SK-N-SH treated with all-trans-retinoic acid at 6 μM for 48 hours (cell line): Measurements from ENCODE around the gene IFI16.

ENCODE experiments used
- ATAC-seq: fragments of 200-7000 bp; cut with Tn5 transposase; 3 replicates; pipeline ENCODE4 v1.9.1; 2020; ENCODE audit warnings: mild to moderate bottlenecking, moderate library complexity
- BACH2 ChIP-seq: fragments of 250-450 bp; sonication (Bioruptor Pico); IDR thresholded peaks from 2 replicates; pipeline ENCODE4 v1.9.0; 2021; ENCODE audit warnings: mild to moderate bottlenecking, borderline replicate concordance
- CREB5 ChIP-seq: fragments of 250-450 bp; sonication (Bioruptor Pico); IDR thresholded peaks from 2 replicates; pipeline ENCODE4 v1.5.1; 2020; ENCODE audit warnings: low read depth, mild to moderate bottlenecking, moderate library complexity
- CSDC2 ChIP-seq: fragments of 250-450 bp; sonication (Bioruptor Pico); IDR thresholded peaks from 2 replicates; pipeline ENCODE4 v1.5.0; 2020; ENCODE audit warnings: mild to moderate bottlenecking, moderate library complexity
- CSRNP3 ChIP-seq: fragments of 250-450 bp; sonication (Bioruptor Pico); IDR thresholded peaks from 2 replicates; pipeline ENCODE4 v1.5.1; 2021; ENCODE audit warnings: mild to moderate bottlenecking, moderate library complexity
- ESRRG ChIP-seq: fragments of 250-450 bp; sonication (Bioruptor Pico); IDR thresholded peaks from 2 replicates; pipeline ENCODE4 v1.6.1; 2021; ENCODE audit warnings: mild to moderate bottlenecking
- GLIS3 ChIP-seq: fragments of 250-450 bp; sonication (Bioruptor Pico); IDR thresholded peaks from 2 replicates; pipeline ENCODE4 v1.5.0; 2020; ENCODE audit warnings: mild to moderate bottlenecking, moderate library complexity
- ISL1 ChIP-seq: fragments of 250-450 bp; sonication (Bioruptor Pico); IDR thresholded peaks from 2 replicates; pipeline ENCODE4 v2.1.2; 2022; ENCODE audit warnings: mild to moderate bottlenecking, moderate library complexity
- OSR1 ChIP-seq: fragments of 250-450 bp; sonication (Bioruptor Pico); IDR thresholded peaks from 2 replicates; pipeline ENCODE4 v1.8.0; 2022; ENCODE audit warnings: moderate library complexity, mild to moderate bottlenecking, inconsistent platforms
- POU6F1 ChIP-seq: fragments of 250-450 bp; sonication (Bioruptor Pico); IDR thresholded peaks from 2 replicates; pipeline ENCODE4 v1.8.0; 2021; ENCODE audit warnings: low read depth, mild to moderate bottlenecking, moderate library complexity, borderline replicate concordance
- PPARA ChIP-seq: fragments of 250-450 bp; sonication (Bioruptor Pico); IDR thresholded peaks from 2 replicates; pipeline ENCODE4 v1.5.0; 2020; ENCODE audit warnings: mild to moderate bottlenecking, borderline replicate concordance
- RARB ChIP-seq: fragments of 250-450 bp; sonication (Bioruptor Pico); IDR thresholded peaks from 2 replicates; pipeline ENCODE4 v1.8.0; 2021; ENCODE audit warnings: mild to moderate bottlenecking, moderate library complexity
- SNAI2 ChIP-seq: fragments of 250-450 bp; sonication (Bioruptor Pico); IDR thresholded peaks from 2 replicates; pipeline ENCODE4 v1.5.0; 2020; ENCODE audit warnings: mild to moderate bottlenecking, moderate library complexity
- TCF4 ChIP-seq: fragments of 250-450 bp; sonication (Bioruptor Pico); IDR thresholded peaks from 2 replicates; pipeline ENCODE4 v1.8.0; 2021; ENCODE audit warnings: mild to moderate bottlenecking, moderate library complexity, borderline replicate concordance
- TOX ChIP-seq: fragments of 250-450 bp; sonication (Bioruptor Pico); IDR thresholded peaks from 2 replicates; pipeline ENCODE4 v1.8.0; 2021; ENCODE audit warnings: mild to moderate bottlenecking, moderate library complexity, borderline replicate concordance
- TSHZ2 ChIP-seq: fragments of 250-450 bp; sonication (Bioruptor Pico); IDR thresholded peaks from 2 replicates; pipeline ENCODE4 v1.5.0; 2020; ENCODE audit warnings: mild to moderate bottlenecking, moderate library complexity
- ZC3H10 ChIP-seq: fragments of 250-450 bp; sonication (Bioruptor Pico); IDR thresholded peaks from 2 replicates; pipeline ENCODE4 v1.5.1; 2021; ENCODE audit warnings: mild to moderate bottlenecking, moderate library complexity
- ZFP3 ChIP-seq: fragments of 250-450 bp; sonication (Bioruptor Pico); IDR thresholded peaks from 2 replicates; pipeline ENCODE4 v1.5.0; 2020; ENCODE audit warnings: mild to moderate bottlenecking, moderate library complexity
- ZFP30 ChIP-seq: fragments of 450-650 bp; formaldehyde crosslinking; IDR thresholded peaks from 2 replicates; pipeline ENCODE4 v1.5.0; 2022; ENCODE audit warnings: mild to moderate bottlenecking, moderate library complexity
- ZNF565 ChIP-seq: fragments of 450-650 bp; formaldehyde crosslinking; conservative IDR thresholded peaks from 2 replicates; pipeline ENCODE4 v1.5.0; 2020; ENCODE audit warnings: low read depth, mild to moderate bottlenecking, moderate library complexity
- ZNF70 ChIP-seq: fragments of 450-650 bp; formaldehyde crosslinking; IDR thresholded peaks from 2 replicates; pipeline ENCODE4 v1.5.0; 2020; ENCODE audit warnings: mild to moderate bottlenecking, moderate library complexity
- ZNF8 ChIP-seq: fragments of 450-650 bp; formaldehyde crosslinking; IDR thresholded peaks from 2 replicates; pipeline ENCODE4 v1.5.0; 2020; ENCODE audit warnings: mild to moderate bottlenecking, moderate library complexity

Gene IFI16

GRCh38 chr1:158979229-158979628 is 30.5 kb upstream of the IFI16 start:
- ATAC-seq, result no peak
- no peak for TF ChIP-seq POU6F1
- TF ChIP-seq OSR1, result no peak
- no peak for TF ChIP-seq ISL1
- no peak for TF ChIP-seq PPARA (CRISPR knock-in tag)
- no peak for TF ChIP-seq ZNF8 (CRISPR knock-in tag)
- no peak for TF ChIP-seq ZFP3 (CRISPR knock-in tag)
- no peak for TF ChIP-seq CSRNP3 (CRISPR knock-in tag)
- TF ChIP-seq TOX (CRISPR knock-in tag), result no peak
- no peak for TF ChIP-seq ESRRG
- no peak for TF ChIP-seq CREB5 (CRISPR knock-in tag)
- TF ChIP-seq ZFP30 (CRISPR knock-in tag), result no peak
- no peak for TF ChIP-seq RARB (CRISPR knock-in tag)
- TF ChIP-seq ZNF565, result no peak
- no peak for TF ChIP-seq TSHZ2 (CRISPR knock-in tag)
- TF ChIP-seq SNAI2 (CRISPR knock-in tag), result no peak
- no peak for TF ChIP-seq GLIS3 (CRISPR knock-in tag)
- TF ChIP-seq ZC3H10, result no peak
- TF ChIP-seq TCF4 (CRISPR knock-in tag), result no peak
- no peak for TF ChIP-seq ZNF70
- TF ChIP-seq BACH2, result no peak

GRCh38 chr1:158983235-158983634 is 26.5 kb upstream of the IFI16 start:
- ATAC-seq, result no peak
- no peak for TF ChIP-seq ZNF8 (CRISPR knock-in tag)
- no peak for TF ChIP-seq PPARA (CRISPR knock-in tag)
- no peak for TF ChIP-seq CREB5 (CRISPR knock-in tag)
- TF ChIP-seq TCF4 (CRISPR knock-in tag), result no peak
- no peak for TF ChIP-seq ISL1
- no peak for TF ChIP-seq ZNF70
- TF ChIP-seq ZFP3 (CRISPR knock-in tag), result no peak
- no peak for TF ChIP-seq CSDC2
- TF ChIP-seq GLIS3 (CRISPR knock-in tag), result no peak
- TF ChIP-seq TSHZ2 (CRISPR knock-in tag), result no peak
- no peak for TF ChIP-seq POU6F1
